Fibroblast of skin of back (primary cell): Measurements from ENCODE around the gene EFL1.

Experiments used
- DNase-seq: peaks from one replicate; pipeline ENCODE4 v3.0.0-alpha.2; 2013

Gene EFL1

GRCh38 chr15:82146576-82146975 lies 116.0 kb downstream of the EFL1 start:
- DNase-seq: no peak

DNA sequence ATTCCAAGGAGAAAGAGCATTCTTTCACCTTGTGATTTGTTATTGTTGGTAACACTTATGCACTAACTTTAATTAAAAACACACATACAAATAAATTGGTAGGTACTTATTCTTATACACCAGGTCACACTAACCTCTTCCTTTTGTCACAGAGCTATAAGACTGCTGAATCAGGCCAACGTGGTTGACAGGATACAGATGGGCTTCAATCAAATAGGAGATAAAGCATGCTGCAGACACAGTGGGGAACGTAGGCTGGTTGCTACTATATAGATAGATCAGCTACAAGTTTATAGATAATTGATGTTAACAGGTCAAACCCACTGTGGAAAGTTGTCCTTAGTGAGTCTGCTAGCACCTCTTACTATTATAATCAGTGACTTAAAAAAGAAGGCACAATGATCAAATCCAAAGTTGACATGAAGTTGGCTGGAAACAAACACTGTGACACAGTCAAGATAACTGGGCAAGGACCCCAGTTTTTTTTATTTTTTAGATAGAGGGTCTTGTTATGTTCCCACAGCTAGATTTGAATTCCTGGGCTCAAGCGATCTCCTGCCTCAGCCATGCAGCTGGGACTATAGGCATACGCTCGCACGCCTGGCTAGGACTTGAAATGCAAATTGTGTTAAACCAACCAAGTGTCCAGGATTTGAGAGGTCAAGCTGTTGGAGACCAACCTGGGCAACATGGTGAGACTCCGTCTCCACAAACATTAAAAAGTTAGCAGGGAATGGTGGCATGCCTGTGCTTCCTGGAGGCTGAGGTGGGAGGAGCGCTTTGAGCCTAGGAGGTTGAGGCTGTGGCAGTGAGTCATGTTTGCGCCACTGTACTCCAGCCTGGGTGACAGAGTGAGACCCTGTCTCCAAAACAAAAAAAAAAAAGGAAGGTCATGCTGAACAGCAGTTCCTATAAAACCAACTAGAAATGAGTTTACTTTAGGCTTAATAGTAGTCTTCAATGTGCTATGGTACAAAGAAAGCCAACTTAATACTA lies 118.8 kb downstream of the EFL1 start:
- DNase-seq: no peak

DNA sequence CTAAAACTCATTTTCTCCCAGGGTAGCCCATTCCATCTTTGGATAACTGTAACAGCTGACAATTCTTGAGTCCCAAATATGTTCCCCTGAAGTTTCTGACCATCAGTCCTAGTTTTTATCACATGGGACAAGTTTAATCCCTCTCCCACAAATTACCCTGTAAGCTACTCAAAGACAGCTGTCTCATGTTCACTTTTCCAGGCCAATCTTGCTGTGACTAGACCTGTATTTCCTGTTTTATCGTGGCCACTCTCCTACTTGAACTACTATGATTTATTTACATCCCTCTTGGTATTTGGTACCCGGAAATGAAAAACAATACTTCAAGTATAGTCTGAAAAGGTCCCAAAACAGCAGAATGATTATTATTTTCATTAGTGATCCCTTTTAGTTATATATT lies 121.6 kb downstream of the EFL1 start:
- no peak for DNase-seq

DNA sequence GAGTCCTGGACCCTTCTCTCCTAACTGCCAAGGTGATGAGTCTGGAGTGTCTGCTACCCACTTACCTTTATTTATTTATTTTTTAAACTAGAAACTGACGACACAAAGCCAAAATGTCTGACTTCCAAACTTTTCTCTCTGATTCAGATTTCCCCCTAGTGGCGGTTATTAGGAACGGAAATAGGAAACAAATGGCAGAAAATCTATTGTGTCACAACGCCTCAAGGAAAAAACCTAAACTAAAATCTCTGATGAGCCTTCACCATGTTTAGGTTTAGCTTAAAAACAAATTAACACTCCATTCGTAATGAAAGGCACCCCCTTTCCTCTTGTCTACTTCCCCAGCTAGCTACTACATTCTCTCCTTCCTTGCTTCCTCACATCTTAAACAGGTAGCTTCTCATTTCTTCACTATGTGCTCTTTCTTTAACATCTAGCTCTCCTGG lies 122.7 kb downstream of the EFL1 start:
- DNase-seq: peak; percentile 78

- DNase-seq: no peak
Measured at GRCh38 chr15:82138306-82138705, 124.2 kb downstream of the EFL1 start.

DNA sequence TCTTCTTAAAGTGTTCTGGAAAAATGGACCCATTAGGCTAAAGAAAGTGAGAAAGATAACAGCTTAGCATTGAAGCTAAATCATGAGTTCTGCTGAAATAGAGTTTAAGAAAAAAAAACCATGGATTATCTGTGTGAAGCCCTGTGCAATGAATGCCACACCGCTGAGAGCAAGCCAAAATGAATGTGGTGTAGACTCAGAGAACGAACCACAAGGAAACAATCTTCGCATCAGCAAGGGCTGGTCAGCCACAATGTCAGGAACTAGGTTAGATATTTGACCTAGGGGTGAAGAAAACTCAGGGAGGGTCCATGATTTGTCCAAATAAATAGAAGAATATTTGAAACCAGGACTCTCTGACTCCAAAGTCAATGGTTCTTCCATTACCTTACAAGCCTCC lies 125.3 kb downstream of the EFL1 start:
- no peak for DNase-seq

- DNase-seq: no peak
Measured at GRCh38 chr15:82136120-82136519, 126.4 kb downstream of the EFL1 start.

GRCh38 chr15:82135638-82136037 lies 126.9 kb downstream of the EFL1 start:
- DNase-seq: peak; percentile 90

DNA sequence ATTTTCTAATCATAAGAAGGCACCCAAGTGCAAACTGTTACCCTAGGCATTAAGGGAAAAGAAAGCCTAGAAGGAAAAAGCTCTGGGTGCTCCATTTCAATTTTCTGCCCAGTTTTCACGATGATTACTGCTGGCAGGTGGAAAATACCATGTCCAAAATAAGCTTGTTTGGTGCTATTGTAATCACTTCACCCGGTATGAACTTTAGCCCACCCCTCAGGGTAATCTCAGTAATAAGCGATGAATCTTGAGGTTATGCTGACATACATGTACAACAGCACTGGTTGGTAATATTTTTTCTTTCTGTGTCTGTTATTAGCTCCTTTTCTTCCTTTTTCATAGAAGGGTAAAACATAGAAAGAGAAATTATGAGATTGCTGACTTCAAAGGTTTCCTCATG lies 128.1 kb downstream of the EFL1 start:
- DNase-seq: no peak

DNA sequence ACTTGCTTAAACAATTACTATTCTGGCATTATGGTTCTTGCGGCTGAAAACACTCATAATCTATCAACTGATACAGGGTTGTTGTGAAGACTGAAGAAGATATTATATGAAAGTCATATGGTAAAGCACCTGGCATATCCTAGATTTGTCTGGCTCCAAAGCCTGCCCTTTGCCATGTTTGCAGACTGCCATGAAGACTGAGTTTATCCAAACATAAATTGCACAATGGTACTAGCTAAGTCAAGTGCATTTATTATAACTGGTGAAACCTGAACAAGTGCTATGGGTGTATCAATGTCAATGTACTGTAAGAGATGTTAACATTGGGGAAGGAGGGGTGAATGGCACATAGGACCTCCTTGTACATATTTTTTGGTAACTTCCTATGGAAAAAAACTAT lies 129.3 kb downstream of the EFL1 start:
- DNase-seq: no peak

GRCh38 chr15:82132742-82133141 lies 129.8 kb downstream of the EFL1 start:
- DNase-seq: peak; percentile 98

DNA sequence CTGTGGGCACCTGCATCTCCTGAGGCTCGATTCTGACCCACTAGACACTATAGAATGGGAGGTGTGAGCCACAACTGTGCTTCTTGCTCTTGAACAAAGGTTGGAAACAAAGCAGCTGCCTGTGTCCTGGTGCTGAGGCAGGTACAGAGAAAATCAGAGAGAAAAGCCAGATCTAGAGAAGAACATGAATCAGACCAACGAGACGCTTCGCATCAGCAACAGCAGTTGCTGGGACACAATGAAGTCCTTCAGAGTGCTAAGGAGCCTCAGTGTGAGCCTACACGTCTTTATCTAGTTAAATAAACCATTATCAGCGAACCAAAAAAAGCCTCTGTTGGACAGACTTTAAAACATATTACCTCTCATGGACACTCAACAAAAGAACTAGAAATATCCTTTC lies 130.4 kb downstream of the EFL1 start:
- no peak for DNase-seq

- DNase-seq: no peak
Measured at GRCh38 chr15:82130248-82130647, 132.3 kb downstream of the EFL1 start.

DNA sequence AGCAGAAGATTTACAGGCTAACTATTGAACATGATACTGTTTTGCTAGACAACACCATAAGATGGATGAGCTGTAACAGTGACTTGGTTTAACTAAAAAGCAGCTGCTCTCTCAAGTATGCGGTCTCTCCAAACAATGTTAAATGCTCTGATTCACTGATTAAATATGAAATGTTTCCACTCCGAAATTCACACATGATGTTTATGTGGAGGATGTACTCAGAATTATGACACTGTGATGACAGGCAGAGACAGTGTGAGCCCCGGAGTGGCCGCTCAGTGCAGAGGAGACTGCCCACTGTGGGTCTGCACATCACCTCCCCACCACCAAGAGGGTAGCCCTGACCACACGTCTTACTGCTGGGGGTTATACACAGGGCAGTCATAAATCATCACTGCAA lies 132.8 kb downstream of the EFL1 start:
- peak; percentile 99 for DNase-seq

GRCh38 chr15:82129149-82129692 lies 133.3 kb downstream of the EFL1 start:
- DNase-seq: no peak

- DNase-seq: peak; percentile 71
Measured at GRCh38 chr15:82128401-82129148, 134.0 kb downstream of the EFL1 start.

DNA sequence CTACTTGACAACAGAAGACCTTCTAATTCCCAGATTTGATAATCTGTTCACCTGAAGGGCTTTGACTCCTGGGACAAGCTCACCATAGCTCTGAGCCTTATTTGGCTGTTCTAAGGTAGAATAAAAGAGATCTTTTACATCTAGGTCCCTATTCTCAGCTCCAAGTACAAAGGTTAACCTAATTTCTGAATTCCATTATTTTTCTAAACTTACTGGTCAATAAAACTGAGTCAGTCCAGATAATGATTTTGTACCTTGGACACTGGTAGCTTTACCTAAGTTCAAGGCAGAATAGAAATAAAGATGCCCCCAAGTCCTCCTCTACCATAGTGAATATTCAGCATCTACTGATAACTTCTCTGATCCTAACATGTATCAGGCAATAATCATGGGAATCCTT lies 135.0 kb downstream of the EFL1 start:
- DNase-seq: no peak

GRCh38 chr15:82126346-82126745 lies 136.2 kb downstream of the EFL1 start:
- no peak for DNase-seq

- no peak for DNase-seq
Measured at GRCh38 chr15:82124331-82125263, 137.9 kb downstream of the EFL1 start.

DNA sequence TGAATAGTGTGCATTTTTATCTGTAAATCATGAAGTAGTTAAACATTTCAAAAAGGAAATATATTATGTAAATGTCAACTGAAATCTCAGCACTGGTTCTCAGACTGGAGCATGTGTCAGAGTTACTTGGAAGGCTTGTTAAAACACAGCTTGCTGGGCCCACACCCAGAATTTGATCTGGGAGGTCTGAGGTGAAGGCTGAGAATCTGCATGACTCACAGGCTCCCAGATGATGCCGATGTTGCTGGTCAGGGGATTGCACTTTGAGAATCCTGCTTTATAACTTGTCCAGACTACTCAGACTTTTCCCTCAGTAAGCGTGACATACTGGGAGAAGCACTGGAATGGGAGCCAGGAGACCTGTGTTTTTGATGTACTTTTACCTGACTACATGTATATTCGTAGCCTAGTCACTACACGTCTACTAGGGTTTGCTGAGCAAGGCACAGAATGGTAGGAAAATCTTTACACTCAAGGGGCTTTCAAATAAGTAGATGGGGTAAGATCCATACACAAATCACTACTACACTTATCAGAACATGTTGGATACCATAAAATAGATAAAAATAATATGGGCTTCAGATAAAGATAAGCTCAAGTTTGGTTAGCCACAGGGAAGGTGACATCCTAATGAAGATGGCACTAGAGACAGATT lies 139.7 kb downstream of the EFL1 start:
- DNase-seq: peak; percentile 100

DNA sequence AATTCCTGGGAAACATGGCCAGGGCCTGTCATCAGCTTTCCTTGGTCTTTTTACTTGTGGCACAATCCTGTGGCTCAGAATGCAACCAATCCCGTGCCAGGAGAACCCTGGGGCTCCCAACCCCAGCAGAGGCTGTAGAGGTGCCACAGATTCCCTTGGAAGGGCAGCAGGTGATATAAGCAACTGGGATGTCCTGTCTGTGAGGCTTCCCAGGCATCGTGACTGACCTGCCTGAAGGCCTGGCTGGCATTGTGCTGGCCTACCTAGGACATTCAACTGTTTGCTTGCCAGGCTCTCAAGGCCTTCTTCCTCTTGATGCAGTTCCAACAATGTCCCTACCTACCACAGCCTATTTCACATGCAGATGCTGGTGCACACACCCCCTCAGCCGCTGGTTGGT lies 144.5 kb downstream of the EFL1 start:
- no peak for DNase-seq

- DNase-seq: no peak
Measured at GRCh38 chr15:82117296-82117695, 145.2 kb downstream of the EFL1 start.
